Tibial nerve (tissue), 4 donors: ENCODE data around the gene CTNNA3. TPM values are rescaled to one million over a fixed set of nuclear protein-coding genes. Genes with fewer than 3 reads are reported as not detected.
"Not testable (repeated sequence)": the region's sequence is repeated elsewhere in the genome, so short reads cannot be mapped to it uniquely, and the experiment has no call there.

ENCODE experiments used
- DNase-seq, 2 donors: peaks; one replicate each; pipeline ENCODE4 v3.0.0-alpha.2; 2019; ENCODE audit warnings: low spot score in 2 of 2
- H3K27ac ChIP-seq, 4 donors: fragments of 200-600 bp; sonication (generic) in 3 of 4; one replicate each; pipeline ENCODE4 v1.5.1; 2017 to 2019; ENCODE audit warnings: mild to moderate bottlenecking in 1 of 4
- H3K27me3 ChIP-seq, 2 donors: fragments of 200-600 bp; sonication (generic) in 1 of 2; one replicate each; pipeline versions ENCODE4 v1.5.1 to v1.6.0; 2017 to 2019
- H3K36me3 ChIP-seq, 3 donors: fragments of 200-600 bp; sonication (generic); one replicate each; pipeline ENCODE4 v1.5.1; 2018 to 2019
- H3K4me1 ChIP-seq, 4 donors: fragments of 200-600 bp; sonication (generic) in 3 of 4; one replicate each; pipeline ENCODE4 v1.5.1; 2017 to 2019
- H3K4me3 ChIP-seq, 4 donors: fragments of 200-600 bp; sonication (generic) in 3 of 4; one replicate each; pipeline ENCODE4 v1.5.1; 2017 to 2019; ENCODE audit warnings: mild to moderate bottlenecking in 1 of 4, moderate library complexity in 1 of 4
- H3K9me3 ChIP-seq, 4 donors: fragments of 200-600 bp; sonication (generic) in 3 of 4; one replicate each; pipeline ENCODE4 v1.5.1; 2017 to 2019
- EP300 ChIP-seq, 2 donors: sonication (generic); formaldehyde crosslinking; IDR thresholded peaks; one replicate each; pipeline ENCODE4 v1.6.1; 2017; ENCODE audit warnings: antibody characterized with exemption in 2 of 2, mild to moderate bottlenecking in 1 of 2
- POLR2A ChIP-seq, 2 donors: fragments of 450-650 bp; IDR thresholded peaks; one replicate each; pipeline ENCODE4 v1.6.1; 2017; ENCODE audit warnings: antibody characterized with exemption in 2 of 2, mild to moderate bottlenecking in 2 of 2, moderate library complexity in 2 of 2
- WGBS, 2 donors: methylation state at CpG; one replicate each; pipeline ENCODE4 v1.1.5; 2018; 5-methylcytosine and 5-hydroxymethylcytosine counted together
- total RNA-seq, 4 donors: library from RNA; depleted of rRNA; stranded (reverse); fragments of >200 nt; gene quantifications; one replicate each; pipeline ENCODE4 v1.1.0, GENCODE V29; 2016
- TF ChIP-seq, protein P1 (sequence below), 5 experiments: fragments of 200-600 bp in 3 of 5; fragments of 450-650 bp in 2 of 5; sonication (generic) in 3 of 5; IDR thresholded peaks; one replicate each; pipeline ENCODE4 v1.5.1; 2016 to 2019; ENCODE audit warnings: antibody characterized with exemption in 5 of 5, mild to moderate bottlenecking in 3 of 5, moderate library complexity in 2 of 5

The CTNNA3 gene
- total RNA-seq, 4 donors from 2014 or later: 15.9 to 36.1 (median 23.1) TPM

DNA sequence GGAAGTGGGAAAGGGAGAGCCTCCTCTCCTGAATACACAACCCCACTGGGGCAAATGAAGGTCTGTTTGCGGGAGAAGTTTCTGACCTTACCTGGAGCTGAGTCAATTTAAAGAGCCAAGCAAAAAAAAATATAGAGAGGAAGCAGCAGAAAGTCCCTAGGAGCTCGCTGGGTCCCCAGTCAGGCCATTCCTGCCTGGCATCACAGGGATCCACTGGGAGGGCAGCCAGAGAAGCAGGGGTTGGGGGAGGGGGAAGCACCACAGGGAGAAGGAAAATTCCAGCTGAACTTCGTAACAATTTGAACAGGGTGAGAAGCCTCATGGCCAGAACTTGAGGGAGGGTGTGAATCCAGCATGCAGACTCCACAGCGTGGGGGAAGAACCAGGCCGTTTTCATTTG, 471.4 kb downstream of the CTNNA3 start:
- WGBS, 2 donors: 69 to 79% methylated on average over 5 of the region's 5 CpGs
- TF ChIP-seq, protein P1, sequence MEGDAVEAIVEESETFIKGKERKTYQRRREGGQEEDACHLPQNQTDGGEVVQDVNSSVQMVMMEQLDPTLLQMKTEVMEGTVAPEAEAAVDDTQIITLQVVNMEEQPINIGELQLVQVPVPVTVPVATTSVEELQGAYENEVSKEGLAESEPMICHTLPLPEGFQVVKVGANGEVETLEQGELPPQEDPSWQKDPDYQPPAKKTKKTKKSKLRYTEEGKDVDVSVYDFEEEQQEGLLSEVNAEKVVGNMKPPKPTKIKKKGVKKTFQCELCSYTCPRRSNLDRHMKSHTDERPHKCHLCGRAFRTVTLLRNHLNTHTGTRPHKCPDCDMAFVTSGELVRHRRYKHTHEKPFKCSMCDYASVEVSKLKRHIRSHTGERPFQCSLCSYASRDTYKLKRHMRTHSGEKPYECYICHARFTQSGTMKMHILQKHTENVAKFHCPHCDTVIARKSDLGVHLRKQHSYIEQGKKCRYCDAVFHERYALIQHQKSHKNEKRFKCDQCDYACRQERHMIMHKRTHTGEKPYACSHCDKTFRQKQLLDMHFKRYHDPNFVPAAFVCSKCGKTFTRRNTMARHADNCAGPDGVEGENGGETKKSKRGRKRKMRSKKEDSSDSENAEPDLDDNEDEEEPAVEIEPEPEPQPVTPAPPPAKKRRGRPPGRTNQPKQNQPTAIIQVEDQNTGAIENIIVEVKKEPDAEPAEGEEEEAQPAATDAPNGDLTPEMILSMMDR (IDR thresholded peaks at IDR 0.05): no peak
- TF ChIP-seq POLR2A (IDR thresholded peaks at IDR 0.05) (no peak), EP300 (IDR thresholded peaks at IDR 0.05) (no peak)
- H3K27me3 ChIP-seq: no peaks in the 10 kb centered on the region
- no peak overlapping the region for H3K27ac ChIP-seq
- no peaks in the 10 kb centered on the region for H3K36me3 ChIP-seq
- DNase-seq: no peak
- no peak overlapping the region for H3K4me3 ChIP-seq
- no peaks in the 10 kb centered on the region for H3K4me1 ChIP-seq
- peaks cover 0 to 12% (median 0%) of the 10 kb centered on the region in 4 donors for H3K9me3 ChIP-seq

DNA sequence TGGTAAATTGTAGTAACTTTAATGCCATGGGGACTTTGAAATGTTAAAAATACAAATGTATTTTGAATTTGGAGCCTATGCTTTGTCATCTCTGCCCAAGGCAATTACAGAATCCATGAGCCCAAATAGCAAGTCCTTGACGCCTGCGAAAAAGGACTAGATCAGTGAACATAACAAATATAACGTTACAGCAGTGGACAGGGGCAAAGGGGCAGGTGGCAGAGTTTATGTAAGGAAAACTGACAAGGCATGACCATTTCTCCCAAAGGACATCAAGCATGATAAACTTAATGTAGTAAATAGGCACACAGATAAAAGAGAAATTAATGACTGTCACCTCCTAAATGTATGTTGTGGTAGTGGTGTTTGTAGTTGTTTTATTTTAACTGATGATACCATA, 473.1 kb downstream of the CTNNA3 start:
- no peak for TF ChIP-seq POLR2A (IDR thresholded peaks at IDR 0.05)
- DNase-seq: no peak
- H3K4me1 ChIP-seq: no peaks in the 10 kb centered on the region
- no peaks in the 10 kb centered on the region for H3K9me3 ChIP-seq
- H3K36me3 ChIP-seq: peaks cover 0 to 9% (median 0%) of the 10 kb centered on the region in 3 donors
- H3K27ac ChIP-seq: no peak overlapping the region
- 80 to 84% methylated on average over 3 of the region's 3 CpGs for WGBS, 2 donors
- H3K27me3 ChIP-seq: no peaks in the 10 kb centered on the region
- H3K4me3 ChIP-seq: no peak overlapping the region

DNA sequence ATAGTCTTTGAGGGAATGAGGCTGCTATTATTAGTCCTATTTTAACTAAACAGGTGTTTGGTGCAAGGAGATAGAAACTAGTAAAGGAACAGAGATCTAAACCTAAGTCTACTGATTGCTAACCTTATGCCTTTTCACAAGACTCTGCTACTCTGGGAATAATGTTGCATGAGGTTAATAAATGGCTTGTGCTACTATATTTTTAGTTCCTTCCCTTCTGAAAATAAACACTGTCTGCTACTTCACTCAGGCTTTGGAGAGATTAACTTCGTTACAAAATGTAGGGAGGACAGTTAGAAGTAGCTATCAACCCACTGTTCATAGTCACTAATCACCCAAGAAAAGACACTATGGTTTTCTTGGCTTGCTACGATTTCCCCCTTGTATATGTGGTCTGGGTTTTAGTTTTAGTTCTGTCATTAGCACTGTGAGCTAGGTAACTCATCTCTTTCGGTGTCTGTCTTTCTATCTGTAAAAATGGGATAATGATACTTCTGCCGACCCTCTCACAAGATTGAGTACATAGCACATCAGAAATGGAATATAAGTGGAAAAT, 474.0 kb downstream of the CTNNA3 start:
- no peak for DNase-seq
- TF ChIP-seq EP300 (IDR thresholded peaks at IDR 0.05) (no peak), POLR2A (IDR thresholded peaks at IDR 0.05) (no peak)
- TF ChIP-seq, protein P1 (IDR thresholded peaks at IDR 0.05): no peak
- H3K4me1 ChIP-seq: no peaks in the 10 kb centered on the region
- 80 to 85% methylated on average over 4 of the region's 4 CpGs for WGBS, 2 donors
- no peak overlapping the region for H3K4me3 ChIP-seq
- no peaks in the 10 kb centered on the region for H3K27me3 ChIP-seq
- H3K36me3 ChIP-seq: peaks cover 0 to 9% (median 0%) of the 10 kb centered on the region in 3 donors
- H3K9me3 ChIP-seq: no peaks in the 10 kb centered on the region
- H3K27ac ChIP-seq: no peak overlapping the region

DNA sequence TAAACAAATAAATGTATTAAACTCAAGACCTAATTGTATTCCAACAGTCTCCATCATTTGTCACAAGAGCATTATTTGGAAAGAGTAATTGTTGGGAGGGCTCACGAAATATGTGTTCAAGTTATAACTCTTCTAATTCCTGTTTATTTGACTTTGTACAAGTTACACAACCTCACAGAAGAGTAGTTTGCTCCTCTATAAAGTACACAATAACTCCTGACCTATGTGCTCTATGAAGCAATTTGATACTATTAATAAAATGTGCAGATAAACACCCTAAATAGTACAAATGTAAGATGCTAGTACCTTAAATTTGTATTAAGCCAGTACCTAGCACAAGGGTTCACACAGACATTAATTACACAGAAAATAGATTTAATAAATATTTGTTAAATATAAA, 484.3 kb downstream of the CTNNA3 start:
- Histone ChIP-seq H3K4me1 (no peaks in the 10 kb centered on the region), H3K27me3 (no peaks in the 10 kb centered on the region), H3K36me3 (no peaks in the 10 kb centered on the region), H3K27ac (no peak overlapping the region), H3K4me3 (no peak overlapping the region), H3K9me3 (no peaks in the 10 kb centered on the region)
- DNase-seq: no peak
- TF ChIP-seq POLR2A (IDR thresholded peaks at IDR 0.05) (no peak), EP300 (IDR thresholded peaks at IDR 0.05) (no peak)
- TF ChIP-seq, protein P1 (IDR thresholded peaks at IDR 0.05): no peak
- WGBS, 2 donors: 86 to 89% methylated on average over 1 of the region's 1 CpG

DNA sequence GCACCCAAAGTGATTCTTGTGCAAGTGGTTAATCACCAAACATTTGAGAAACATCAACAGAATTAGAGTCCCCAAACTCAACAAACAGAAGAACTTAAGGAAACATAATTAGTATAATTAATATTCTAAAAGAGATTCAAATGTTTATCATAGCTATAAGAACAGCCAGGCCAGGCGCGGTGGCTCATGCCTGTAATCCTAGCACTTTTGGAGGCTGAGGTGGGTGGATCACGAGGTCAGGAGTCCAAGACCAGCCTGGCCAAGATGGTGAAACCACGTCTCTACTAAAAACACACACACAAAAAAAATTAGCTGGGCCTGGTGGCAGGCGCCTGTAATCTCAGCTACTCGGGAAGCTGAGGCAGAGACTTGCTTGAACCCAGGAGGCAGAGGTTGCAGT, 488.1 kb downstream of the CTNNA3 start:
- H3K9me3 ChIP-seq, H3K36me3 ChIP-seq, H3K27ac ChIP-seq, DNase-seq, H3K27me3 ChIP-seq, H3K4me3 ChIP-seq, H3K4me1 ChIP-seq: not testable (repeated sequence)
- 88 to 93% methylated on average over 6 of the region's 6 CpGs for WGBS, 2 donors

DNA sequence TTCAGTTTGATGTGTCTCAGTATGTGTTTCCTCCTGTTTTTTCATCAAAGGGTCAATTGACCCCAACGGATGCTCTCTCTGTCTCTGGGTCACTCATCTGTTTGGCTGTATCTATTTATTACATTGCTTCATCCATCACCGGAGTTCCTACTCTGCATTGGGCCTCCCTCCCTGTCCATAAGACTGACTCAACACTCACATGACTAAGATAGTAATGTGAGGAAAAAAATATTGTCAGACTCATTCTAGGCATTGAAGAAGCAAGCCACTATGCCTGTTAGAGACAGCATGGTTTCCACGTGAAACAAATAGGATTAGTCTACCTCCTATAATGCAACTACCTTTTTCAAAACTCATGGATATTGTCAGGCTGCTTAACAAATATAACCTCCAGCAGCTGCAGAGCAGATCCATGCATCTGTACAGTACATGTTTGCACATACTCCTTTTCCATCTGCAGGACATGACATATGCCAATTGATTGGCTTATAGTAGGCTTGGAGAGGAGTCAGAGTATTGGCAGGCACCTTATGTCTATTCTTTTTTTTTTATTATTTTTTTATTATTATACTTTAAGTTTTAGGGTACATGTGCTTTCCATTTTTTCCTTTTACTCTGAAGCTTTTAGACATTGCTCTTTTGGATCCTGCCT, 495.0 kb downstream of the CTNNA3 start:
- TF ChIP-seq EP300 (IDR thresholded peaks at IDR 0.05) (no peak), POLR2A (IDR thresholded peaks at IDR 0.05) (no peak)
- TF ChIP-seq, protein P1 (IDR thresholded peaks at IDR 0.05): no peak
- Histone ChIP-seq H3K4me3 (no peak overlapping the region), H3K36me3 (no peaks in the 10 kb centered on the region), H3K9me3 (no peaks in the 10 kb centered on the region), H3K4me1 (peaks cover 0 to 6% (median 0%) of the 10 kb centered on the region in 4 donors), H3K27ac (no peak overlapping the region), H3K27me3 (no peaks in the 10 kb centered on the region)
- DNase-seq: no peak
- 74 to 81% methylated on average over 3 of the region's 3 CpGs for WGBS, 2 donors
